NCI-H69 (cell line): ENCODE results near the gene COMMD6.
"Not testable (repeated sequence)": the region's sequence is repeated elsewhere in the genome, so short reads cannot be mapped to it uniquely, and the experiment has no call there.

Source experiments
- DNase-seq: peaks from one replicate; lab custom pipeline; 2025; lab: John Stamatoyannopoulos, UW

Gene COMMD6

GRCh38 chr13:75537401-75538365, at the start of gene COMMD6:
TSS of gene COMMD6 (minus strand) at chr13:75537841. CDS start at chr13:75537805, 36 bp downstream.
- peak; percentile 90 for DNase-seq

GRCh38 chr13:75585153-75585552, 47.5 kb upstream of the COMMD6 start:
- no peak for DNase-seq

- no peak for DNase-seq
Observed at GRCh38 chr13:75583091-75583490, 45.5 kb upstream of the COMMD6 start.

DNA sequence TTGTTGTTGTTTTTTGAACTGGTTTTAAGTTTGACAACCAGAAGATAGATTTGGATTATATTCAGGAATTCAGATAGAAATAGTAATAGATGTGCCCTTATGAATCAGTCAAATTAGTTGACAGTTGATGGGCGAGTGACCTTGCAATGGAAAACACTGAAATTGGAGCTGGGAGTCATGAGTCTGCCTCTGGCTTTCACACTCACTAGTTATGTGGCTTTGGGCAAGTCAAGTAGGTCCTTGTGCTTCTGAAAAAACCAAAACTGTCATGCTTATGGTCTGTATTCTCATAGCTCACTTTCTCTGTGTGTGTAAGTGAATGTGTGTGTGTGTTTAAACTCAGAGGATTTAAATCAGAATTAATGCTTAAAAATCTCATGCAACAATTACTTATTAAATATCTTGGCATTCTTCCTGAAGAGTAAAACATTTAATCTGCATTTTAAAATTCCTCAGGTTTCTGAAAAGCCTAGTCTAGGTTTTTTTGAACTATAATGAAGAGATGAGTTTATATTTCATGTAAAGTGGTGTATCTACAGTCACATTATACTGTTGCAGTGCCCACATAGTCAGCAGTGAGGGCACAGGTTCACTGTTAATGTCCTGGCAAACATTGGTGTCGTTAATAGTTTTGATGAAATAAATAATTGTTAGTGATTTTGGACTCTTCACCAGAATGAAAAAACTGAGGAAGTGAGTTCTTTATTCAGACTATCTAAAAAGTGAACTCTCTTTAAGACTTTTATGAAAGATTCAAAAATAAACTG, 44.4 kb upstream of the COMMD6 start:
- DNase-seq: no peak

- no peak for DNase-seq
Observed at GRCh38 chr13:75579529-75579928, 41.9 kb upstream of the COMMD6 start.

GRCh38 chr13:75569576-75569975, 31.9 kb upstream of the COMMD6 start:
- no peak for DNase-seq

DNA sequence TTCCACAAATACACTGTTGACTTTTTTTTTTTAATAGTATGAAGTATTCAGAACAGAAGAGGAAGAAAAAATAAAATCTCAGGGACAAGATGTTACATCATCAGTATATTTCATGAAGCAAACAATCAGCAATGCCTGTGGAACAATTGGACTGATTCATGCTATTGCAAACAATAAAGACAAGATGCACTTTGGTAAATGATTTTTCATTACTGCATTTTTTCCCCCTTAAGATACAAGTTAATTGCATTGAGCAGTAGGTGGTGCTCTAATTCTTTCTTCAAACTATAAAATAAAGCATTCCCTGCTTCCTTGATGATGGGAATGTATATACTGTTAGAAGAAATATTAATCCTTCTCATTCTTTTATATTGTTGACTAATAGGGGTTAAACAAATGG, 29.0 kb upstream of the COMMD6 start:
- DNase-seq: peak; percentile 11

DNA sequence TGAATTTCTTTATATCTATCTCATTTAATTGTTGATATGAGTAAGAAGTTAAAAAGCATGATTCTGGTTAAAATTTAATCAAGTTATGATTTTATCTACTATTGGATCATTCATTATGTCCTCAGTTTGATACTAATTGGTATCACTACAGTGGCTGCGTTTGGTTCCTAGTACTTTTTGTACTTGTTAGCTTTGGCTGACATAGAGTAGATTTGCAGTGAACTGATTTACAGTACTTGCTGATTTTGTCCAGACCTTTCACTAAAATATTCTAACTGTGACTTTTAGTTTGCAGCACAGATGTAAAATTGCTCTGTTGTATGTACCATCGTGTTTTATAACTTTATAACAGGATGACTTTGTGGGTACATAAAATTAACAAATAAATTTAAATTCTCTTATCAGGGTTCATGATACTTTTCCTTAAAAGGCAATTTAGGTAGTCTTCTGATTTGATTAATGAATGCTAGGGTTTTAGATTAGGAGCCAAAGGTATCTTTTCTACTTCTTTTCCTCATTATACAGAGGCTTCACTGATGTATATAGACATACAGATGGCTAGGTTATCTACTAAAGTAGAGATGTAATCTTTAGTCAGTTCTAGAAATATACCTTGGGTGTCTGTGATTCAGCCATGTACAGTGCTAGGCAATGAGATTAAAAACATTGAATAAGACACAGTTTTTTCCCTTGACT, 20.7 kb upstream of the COMMD6 start:
- DNase-seq: no peak

DNA sequence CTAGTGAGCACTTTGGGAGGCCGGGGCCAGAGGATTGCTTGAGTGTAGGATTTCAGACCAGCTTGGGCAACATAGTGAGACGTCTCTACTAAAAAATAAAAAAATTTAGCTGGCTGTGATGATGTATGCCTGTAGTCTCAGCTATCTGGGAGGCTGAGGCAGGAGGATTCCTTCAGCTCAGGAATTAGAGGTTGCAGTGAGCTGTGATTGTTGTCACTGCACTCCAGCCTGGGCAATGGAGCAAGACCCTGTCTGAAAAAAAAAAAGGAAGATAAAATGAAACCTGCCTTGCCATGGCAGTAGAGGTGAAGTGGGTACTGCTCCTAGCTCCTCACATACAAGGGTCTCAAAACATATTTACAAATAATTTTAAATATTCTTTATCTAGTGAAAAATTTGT, 19.3 kb upstream of the COMMD6 start:
- no peak for DNase-seq

- no peak for DNase-seq
Observed at GRCh38 chr13:75555836-75556235, 18.2 kb upstream of the COMMD6 start.

DNA sequence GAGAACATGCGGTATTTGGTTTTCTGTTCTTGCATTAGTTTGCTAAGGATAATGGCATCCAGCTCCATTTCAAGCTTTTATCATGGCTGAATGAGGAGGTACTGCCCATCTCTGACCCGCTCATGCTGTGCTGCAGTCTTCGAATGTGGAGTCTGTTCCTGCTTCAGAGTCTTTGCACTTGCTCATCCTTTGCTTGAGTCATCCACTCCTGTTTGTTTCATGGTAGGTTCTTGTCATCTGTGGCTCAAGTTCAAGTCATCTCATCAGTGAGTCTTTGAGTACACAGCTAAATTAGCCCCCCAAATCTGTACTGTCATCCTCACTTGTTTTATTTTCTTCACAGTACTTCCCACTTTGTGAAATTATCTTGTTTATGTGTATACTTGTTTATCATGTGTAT, 17.3 kb upstream of the COMMD6 start:
- DNase-seq: no peak

DNA sequence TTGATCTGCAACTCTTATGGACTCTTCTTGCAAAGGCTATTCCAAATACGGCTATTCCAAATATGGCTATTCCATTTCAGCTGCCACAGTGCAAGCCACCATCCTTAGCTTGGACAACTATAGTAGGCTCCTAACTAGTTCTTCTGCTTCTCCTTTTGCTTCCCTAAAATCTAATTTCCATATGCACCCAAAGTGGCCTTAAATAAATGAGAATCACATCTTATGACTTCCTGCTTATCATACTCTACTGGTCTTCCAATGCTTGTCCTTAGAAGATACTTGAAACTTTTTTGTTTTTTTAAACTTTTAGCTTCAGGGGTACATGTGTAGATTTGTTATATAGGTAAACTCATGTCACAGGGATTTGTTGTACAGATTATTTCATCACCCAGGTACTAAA, 16.8 kb upstream of the COMMD6 start:
- DNase-seq: no peak

DNA sequence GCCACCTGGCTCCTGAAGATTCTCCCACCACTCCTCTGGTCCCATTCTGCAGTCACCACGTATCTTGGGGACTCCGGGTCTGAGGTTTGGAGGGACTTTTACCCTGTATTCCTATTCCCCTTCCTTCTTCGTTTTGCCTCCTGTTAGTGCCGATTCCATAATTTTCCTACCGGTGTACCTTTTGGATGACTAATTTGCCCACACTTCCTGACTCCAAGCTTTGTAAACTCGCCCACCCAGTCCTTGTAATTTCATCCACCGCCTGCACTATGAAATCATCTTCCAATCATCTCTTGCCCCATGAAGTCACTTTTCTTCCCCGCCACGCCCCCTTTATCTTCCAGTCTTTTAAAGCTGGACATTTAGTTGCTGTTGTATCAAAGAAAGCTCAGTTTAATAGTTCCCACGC, 12.5 kb upstream of the COMMD6 start:
- DNase-seq: peak; percentile 53

DNA sequence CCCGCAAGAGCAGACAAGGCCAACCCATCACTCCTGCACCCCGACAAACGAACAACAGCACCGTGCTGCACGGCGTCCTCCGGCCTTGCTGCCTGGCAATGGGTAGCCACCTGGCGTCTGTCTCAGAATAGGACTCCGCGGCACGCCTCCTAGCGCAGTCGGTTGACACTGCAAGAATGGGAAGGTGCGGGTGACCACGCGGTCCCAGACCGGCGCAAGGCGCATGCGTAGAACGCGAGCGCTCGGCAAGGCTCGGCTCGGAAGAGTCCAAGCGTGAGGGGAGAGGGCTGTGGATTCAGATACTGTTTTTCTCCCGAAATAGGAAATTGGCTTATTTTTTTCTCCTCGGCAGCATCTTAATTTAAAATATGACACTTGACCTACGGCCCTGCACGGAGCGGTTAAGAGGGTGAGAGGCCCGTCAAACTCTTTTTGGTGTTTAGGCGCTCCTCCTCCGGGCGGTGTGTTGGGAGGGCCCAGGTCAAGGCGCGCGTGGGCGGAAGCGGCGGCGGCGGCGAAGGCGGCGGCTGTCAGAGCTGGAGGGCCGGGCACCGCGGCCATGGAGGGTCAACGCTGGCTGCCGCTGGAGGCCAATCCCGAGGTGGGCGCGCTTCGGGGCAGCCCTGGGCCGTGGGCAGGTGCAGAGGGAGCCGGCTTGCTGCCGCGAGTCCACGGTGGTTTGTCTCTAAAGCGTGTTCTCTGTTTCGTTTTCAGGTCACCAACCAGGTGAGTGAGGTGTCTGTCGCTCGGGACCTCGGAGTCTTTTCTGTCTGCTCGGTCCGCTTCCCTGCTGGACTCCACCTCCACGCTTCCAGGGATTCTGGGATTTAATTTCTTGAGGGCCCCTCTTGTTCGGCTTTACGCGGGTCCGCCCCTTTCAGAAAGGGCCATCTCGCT, 11.9 kb upstream of the COMMD6 start, which contains the start of gene UCHL3:
Gene UCHL3, plus strand, starts transcription at position 530 of the 897 bp plus-strand sequence. Its CDS starts 30 bp downstream, at position 560.
- DNase-seq: peak; percentile 94

GRCh38 chr13:75547917-75548316, 10.3 kb upstream of the COMMD6 start:
- no peak for DNase-seq

GRCh38 chr13:75545386-75545785, 7.7 kb upstream of the COMMD6 start:
- DNase-seq: not testable (repeated sequence)

- no peak for DNase-seq
Observed at GRCh38 chr13:75544681-75545330, 7.2 kb upstream of the COMMD6 start.

DNA sequence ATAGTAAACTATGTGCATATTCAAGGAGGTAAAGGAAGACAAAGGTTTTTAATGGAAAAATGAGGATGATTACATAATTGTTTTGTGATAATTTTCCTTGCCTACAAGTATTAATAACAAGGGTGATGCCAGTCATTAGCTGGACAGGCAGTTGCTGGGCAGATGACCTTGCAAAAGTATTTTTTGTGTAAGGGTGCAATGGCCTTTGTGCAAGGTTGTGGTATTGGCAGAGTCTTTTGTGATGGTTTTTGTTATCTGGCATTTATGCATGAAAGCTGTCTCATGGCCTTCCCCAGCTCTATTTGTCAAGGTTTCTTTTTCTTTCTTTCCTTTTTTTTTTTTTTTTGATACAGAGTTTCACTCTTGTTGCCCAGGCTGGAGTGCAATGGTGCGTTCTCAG, 4.3 kb upstream of the COMMD6 start:
- DNase-seq: no peak

- DNase-seq: no peak
Observed at GRCh38 chr13:75541287-75541686, 3.6 kb upstream of the COMMD6 start.

GRCh38 chr13:75533861-75534260, 3.8 kb downstream of the COMMD6 start:
- no peak for DNase-seq

GRCh38 chr13:75530549-75530961, 7.1 kb downstream of the COMMD6 start:
- no peak for DNase-seq
